Inflammatory macrophage treated with lipopolysaccharide for 1 hour (primary cell): Measurements from ENCODE around the gene SECISBP2.
"Not testable (repeated sequence)": the region's sequence is repeated elsewhere in the genome, so short reads cannot be mapped to it uniquely, and the experiment has no call there.

Source experiments
- DNase-seq, 2 donors: peaks; one replicate each; pipeline ENCODE4 v3.0.0-alpha.2; 2020 to 2022

SECISBP2 gene

DNA sequence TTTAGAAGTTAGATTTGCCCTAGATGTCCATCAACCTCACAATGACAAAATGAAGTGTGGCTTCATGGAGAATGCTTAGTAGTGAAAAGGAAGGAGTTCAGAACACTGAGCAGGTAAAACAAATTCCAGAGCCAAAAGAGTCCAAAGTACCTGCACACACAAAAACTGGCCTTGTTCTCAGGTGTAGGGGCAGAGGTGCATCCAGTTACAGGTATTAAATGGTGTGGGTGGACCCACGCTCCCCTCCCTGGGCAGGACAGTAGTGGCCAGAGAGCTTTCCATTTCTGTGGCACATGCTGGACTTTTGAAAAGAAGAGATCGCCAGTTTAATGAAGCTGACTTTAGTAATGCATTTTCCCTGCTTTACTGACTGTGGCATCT lies 47.2 kb downstream of the SECISBP2 start:
- no peak for DNase-seq

DNA sequence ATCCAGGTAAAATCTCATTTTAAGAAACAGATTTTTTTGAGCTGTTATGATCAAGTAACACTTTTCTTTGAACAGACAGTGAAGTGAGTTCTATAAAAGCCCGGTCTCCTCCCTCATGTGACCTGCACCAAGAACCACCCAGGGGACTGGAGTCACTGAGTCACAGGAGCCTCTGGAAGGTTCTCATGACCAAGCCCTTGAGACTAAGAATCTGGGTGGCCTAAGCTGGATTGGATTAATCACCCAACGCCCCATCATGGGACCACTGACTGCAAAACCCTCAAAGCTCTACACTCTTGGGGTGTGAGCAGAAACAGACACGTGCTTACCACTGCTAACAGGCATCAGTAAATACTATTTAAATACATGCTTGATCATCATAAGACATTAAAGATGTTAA lies 48.4 kb downstream of the SECISBP2 start:
- no peak for DNase-seq

DNA sequence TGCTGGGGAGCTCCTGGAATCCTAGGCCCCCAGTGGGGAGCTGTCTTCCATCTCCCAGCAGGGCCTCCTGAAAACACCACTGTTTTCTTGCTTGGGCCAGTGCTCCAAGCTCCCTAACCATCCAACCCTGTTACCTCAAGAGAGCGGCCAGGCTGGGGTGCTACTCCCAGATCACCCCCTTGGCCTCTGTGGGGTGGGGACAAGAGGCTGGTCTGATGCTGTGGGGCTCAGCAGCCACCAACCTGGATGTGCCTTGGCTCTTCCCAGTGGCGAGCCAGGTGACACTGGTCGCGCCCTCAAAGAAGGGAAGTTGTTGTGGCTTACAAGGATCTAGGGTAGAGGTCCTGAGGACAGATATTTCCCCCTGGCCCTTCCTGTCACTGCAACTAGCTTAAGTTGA lies 49.0 kb downstream of the SECISBP2 start:
- DNase-seq: no peak

DNA sequence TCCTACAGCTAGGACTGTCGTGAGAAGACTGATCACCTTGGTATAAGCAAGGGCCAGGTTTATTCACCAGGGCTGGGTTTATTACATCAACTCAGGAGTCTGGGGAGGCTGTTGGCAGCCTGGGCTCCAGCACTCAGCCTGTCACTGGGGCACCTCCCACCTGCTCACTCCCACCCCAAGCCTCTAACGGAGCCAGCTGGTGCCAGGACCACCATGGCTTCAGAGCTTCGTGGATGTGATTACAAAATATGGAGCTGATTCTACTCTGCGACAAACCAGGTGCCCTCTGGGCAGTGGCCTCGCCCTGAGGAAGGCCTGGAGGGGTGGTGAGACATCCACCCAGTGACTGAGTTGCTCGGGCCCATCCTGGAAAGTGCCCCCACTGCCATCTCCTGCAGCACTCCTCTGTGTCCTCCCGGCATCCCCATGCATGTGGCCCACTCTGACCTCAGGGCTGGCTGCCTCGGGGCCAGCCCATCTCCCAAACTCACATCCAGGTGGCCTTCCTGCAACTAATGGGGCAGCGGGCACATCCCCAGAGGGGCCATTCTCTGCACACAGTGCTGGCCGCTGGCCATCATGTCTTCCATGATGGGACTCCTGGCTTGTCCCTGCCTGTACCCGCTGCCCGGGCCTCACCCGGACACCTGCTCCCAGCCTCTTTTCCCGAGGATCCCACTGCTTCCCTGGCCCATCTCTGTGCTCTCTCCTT lies 49.6 kb downstream of the SECISBP2 start:
- no peak for DNase-seq

DNA sequence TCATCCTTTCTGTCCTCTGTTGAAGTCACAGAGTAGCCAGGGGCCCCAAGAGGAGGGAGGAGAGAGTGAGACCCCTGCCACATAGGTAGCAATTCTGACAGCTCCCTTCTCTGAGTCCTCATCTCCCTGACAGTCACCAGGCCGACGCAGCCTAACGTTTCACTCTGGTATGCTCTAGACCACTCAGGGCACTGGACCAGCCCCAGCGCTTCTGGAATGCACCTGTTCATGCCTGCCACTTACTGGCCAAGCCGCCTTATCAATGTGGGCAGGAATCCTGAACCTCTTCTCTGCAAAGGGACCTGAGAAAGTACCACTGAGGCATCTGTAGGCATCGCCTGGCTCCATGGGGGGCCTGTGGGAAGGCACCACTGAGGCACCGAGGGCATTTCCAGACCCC lies 50.2 kb downstream of the SECISBP2 start:
- DNase-seq: no peak

DNA sequence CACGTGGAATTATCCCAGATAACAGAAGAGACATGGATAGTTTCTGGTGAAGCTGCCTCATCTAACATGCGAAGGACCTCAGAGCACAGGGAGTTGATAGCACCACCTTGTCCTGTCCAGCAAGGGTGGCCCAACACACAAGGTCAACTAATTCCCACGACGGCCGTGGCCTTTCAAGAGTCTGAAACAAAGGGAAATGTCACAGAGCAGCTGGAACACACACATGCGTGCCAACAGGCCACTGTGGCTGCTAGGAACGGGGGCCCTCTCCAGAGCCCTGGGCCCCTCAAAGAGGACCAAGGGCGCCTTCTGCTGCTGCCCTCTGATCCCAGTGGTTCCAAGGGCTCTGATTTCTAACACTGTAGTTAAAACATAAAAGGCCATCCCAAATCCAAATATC lies 50.7 kb downstream of the SECISBP2 start:
- no peak for DNase-seq

- DNase-seq: no peak
These were observed 52.3 kb downstream of the SECISBP2 start for GRCh38 chr9:89370593-89370992.

- not testable (repeated sequence) for DNase-seq
These were observed 53.5 kb downstream of the SECISBP2 start for GRCh38 chr9:89371791-89372190.

- DNase-seq: no peak
These were observed 54.0 kb downstream of the SECISBP2 start for GRCh38 chr9:89372230-89372816.

DNA sequence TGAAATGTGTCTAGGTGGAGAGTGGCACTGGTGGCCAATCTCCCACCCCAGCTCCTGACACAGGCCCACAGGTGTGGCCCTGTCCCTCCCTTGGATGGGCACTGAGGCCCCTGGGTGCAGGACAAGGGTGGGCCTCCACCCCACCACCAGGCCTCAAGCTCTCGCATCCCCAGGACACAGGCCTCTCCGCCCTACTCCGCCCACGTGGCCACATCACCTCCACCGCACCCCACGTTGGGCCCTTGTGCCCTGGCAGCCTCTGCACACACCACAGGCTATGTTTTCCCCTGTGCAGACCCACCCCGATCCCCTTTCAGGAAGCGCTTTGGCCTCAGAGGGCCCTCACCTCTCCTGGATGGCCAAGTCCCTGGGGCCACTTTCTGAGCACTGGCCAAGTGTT lies 54.7 kb downstream of the SECISBP2 start:
- no peak for DNase-seq

GRCh38 chr9:89374176-89374575 lies 55.9 kb downstream of the SECISBP2 start:
- no peak for DNase-seq

GRCh38 chr9:89375191-89375760 lies 57.0 kb downstream of the SECISBP2 start:
- DNase-seq: peak in 1 of 2 donors; percentile 27

GRCh38 chr9:89376286-89376685 lies 58.0 kb downstream of the SECISBP2 start:
- no peak for DNase-seq

DNA sequence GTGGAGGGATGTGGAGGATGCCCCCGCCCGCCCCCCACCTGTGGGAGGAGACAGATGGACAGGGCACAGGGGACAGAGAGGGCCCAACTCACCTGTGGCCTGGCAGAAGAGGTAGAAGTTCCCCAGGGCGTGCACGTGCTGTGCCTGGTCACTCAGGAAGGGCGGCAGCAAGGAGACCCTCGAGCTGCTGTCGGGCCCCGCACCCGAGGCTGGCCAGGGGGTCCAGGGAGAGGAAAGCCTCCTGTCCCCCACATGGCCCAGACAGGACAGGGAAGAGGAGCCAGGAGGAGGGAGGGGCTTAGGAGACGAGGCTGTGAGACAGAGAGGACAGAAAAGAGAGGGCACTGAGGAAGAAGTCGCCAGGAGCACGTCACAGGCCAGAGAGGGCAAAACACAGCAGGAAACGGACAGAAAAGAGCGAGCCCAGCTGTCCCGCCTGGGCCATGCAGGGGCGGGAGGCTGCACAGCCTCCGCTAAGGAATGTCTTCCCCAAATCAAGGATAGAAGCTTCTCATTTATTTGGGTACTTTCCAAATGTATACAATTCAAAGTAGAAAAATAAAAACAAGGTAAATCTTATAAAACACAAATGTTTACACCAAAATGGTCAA lies 58.5 kb downstream of the SECISBP2 start:
- no peak for DNase-seq

- no peak for DNase-seq
These were observed 59.1 kb downstream of the SECISBP2 start for GRCh38 chr9:89377411-89377810.

- DNase-seq: no peak
These were observed 60.2 kb downstream of the SECISBP2 start for GRCh38 chr9:89378541-89378940.

GRCh38 chr9:89379031-89379430 lies 60.7 kb downstream of the SECISBP2 start:
- no peak for DNase-seq

- DNase-seq: peak; percentile 57 to 71
These were observed 61.3 kb downstream of the SECISBP2 start for GRCh38 chr9:89379508-89380115.

DNA sequence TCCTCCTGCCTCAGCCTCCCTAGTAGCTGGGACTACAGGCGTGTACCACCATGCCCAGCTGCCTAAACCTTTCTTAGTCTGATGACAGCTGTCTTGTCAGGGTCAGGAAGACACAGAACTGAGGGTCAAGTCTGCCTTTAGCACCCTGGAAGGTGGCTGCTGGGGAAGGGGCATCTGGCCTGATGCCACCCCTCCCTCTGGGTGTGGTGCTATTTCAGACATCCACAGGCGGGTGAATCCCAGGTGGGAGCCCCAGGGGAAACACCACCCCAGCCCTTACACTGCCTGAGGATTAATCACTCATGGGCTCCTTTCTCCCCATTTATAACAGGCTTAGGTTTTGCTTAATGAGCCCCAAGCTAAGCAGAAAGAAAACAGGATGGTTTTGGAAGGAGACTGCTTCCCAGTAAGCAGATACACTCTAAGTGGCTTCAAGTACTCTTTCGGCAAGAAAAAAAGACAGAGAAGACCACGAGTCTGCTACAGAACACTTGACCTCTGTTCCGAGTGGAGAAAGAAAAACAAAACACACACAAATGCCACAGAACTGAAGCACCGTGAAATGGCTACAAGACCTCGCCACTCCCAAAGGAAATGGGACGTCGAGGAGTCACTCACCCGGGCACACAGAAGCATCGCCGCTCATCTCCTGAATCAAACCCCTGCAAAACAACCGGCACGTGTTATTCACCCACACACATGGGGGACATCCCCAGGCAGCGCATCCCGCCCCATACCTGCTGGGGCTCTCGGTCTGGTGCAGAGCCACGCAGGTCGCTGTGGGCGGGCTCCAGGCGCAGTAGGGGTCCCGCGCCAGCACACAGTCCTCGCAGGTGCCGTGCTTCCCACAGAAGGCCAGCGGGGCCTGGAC lies 62.4 kb downstream of the SECISBP2 start:
- DNase-seq: no peak

- DNase-seq: no peak
These were observed 63.0 kb downstream of the SECISBP2 start for GRCh38 chr9:89381308-89381609.

DNA sequence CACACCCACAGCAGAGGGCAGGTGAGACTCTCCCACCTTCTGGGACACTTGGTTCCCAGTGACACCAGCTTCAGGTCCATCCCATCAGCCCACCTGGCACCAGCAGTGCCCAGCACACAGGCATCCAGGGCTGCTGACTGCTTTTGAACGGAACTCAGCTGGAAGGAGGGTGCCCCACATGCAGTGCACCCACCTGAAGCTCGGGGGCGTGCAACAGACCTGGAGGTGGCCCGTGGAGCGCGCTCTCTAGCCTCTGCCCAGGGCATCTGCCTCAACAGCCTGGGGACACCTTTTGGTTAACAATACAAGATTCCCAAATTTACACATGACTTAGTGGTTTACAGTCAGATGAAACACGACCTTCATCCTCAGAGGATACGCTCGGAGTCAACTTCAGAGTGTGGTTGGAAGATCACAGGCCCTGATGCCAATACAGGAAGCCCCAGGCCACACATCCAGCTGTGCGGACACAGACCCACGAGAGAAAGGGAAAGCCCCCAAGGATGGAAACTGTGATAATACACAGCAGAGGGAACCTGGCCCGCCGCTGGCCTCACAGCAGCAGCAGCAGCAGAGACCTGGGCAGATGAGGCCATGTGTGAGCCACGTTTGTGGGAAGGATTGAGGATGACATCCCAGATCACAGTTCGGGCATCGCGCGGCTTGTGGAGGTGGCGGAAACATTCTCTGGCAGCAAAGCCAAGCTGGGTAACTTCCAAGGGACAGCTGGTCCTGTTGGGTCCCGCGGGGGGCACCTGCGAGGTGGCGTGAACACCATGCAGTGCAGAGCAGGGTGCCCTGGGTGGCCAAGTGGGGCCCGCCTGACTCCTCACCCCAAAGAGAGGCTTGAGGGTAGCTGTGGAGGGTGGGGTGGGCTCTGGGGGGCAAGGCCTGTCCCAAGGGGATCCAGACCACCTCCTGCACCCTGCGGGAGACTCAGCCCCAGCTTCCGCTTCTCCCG lies 64.0 kb downstream of the SECISBP2 start:
- DNase-seq: no peak
